Prostate gland (tissue), 2 donors: ENCODE measurements around the gene TEX44. TPM values are rescaled to one million over a fixed set of nuclear protein-coding genes. Genes with fewer than 3 reads are reported as not detected.
"Not testable (repeated sequence)": the region's sequence is repeated elsewhere in the genome, so short reads cannot be mapped to it uniquely, and the experiment has no call there.

Source experiments
- DNase-seq: peaks from one replicate; pipeline ENCODE4 v3.0.0-alpha.2; 2019; ENCODE audit warnings: low spot score
- H3K27ac ChIP-seq, 2 donors: fragments of 200-600 bp; sonication (generic); 2 replicates each; pipeline ENCODE4 v1.5.1; 2017 to 2019
- H3K27me3 ChIP-seq: fragments of 200-600 bp; sonication (generic); replicated peaks from 2 replicates; pipeline ENCODE4 v1.5.1; 2019; ENCODE audit not compliant: insufficient read depth
- H3K36me3 ChIP-seq, 2 donors: fragments of 200-600 bp; sonication (generic); 1 replicate in 1 of 2; 2 replicates in 1 of 2; pipeline versions ENCODE4 v1.5.1 to v1.8.1; 2017 to 2019
- H3K4me1 ChIP-seq: fragments of 200-600 bp; sonication (generic); replicated peaks from 2 replicates; pipeline ENCODE4 v1.5.1; 2019
- H3K4me3 ChIP-seq, 2 donors: fragments of 200-600 bp; sonication (generic); 2 replicates each; pipeline ENCODE4 v1.5.1; 2017 to 2019
- H3K9me3 ChIP-seq: fragments of 200-600 bp; sonication (generic); 2 replicates; pipeline ENCODE4 v1.5.1; 2017
- POLR2A ChIP-seq: fragments of 450-650 bp; IDR thresholded peaks from one replicate; pipeline ENCODE4 v1.6.1; 2016; ENCODE audit warnings: antibody characterized with exemption, mild to moderate bottlenecking
- POLR2AphosphoS5 ChIP-seq: sonication (generic); formaldehyde crosslinking; IDR thresholded peaks from one replicate; pipeline ENCODE4 v1.6.1; 2017; ENCODE audit warnings: antibody characterized with exemption
- WGBS: methylation state at CpG from one replicate; pipeline ENCODE4 v1.1.5; 2018; 5-methylcytosine and 5-hydroxymethylcytosine counted together
- intact Hi-C: fragments of 100-400 bp; cut with DNase I; formaldehyde crosslinking; loops from one replicate; pipeline ENCODE4 v1.14.2; 2022
- total RNA-seq, 2 donors: library from RNA; depleted of rRNA; stranded (reverse); fragments of >200 nt; gene quantifications; one replicate each; pipeline ENCODE4 v1.1.0, GENCODE V29; 2016
- TF ChIP-seq, protein P1 (sequence below), 4 experiments: fragments of 200-600 bp in 2 of 4; fragments of 450-650 bp in 2 of 4; sonication (generic) in 2 of 4; IDR thresholded peaks; 1 replicate in 3 of 4; 2 replicates in 1 of 4; pipeline ENCODE4 v1.5.1; 2016 to 2019; ENCODE audit warnings: antibody characterized with exemption in 4 of 4, mild to moderate bottlenecking in 2 of 4, moderate library complexity in 2 of 4

Gene TEX44
- total RNA-seq, 2 donors from 2014 or later, result 10.6 TPM; not detected in 1

DNA sequence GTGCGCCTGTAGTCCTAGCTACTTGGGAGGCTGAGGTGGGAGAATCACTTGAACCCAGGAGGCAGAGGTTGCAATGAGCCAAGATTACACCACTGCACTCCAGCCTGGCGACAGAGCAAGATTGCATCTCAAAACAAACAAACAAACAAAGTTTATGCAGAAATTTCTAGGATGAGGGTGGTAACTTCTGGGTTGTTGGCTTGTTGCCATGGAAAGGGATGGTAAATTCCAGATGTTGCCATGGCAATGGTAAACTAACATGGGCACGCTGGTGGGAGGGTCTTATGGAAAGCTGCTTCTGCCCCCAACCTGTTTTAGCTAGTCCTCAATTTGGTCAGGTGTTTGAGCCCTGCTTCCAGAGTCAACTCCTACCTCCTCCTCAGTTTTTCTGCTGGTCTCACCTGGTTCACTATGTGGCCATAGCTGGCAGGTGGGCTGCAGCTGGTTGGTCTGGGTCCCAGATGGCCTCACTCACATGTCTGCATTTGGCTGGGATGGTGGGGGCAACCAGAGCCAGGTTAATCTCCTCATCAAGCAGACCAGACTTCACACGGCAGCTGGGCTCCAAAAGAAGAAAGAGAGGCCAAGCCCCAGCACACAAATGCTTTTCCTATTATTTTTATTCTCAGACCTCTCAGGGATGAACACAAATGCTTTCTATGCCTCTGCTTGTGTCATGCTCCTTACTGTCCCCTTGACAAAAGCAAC, 26.6 kb upstream of the TEX44 start:
- Histone ChIP-seq H3K4me1 (no peaks in the 10 kb centered on the region), H3K27ac (no peak overlapping the region), H3K27me3 (no peaks in the 10 kb centered on the region), H3K36me3 (no peaks in the 10 kb centered on the region), H3K9me3 (no peaks in the 10 kb centered on the region), H3K4me3 (no peak overlapping the region)
- WGBS, result 63% methylated on average over 4 of the region's 4 CpGs
- intact Hi-C loops, result no loop called here
- TF ChIP-seq, protein P1, sequence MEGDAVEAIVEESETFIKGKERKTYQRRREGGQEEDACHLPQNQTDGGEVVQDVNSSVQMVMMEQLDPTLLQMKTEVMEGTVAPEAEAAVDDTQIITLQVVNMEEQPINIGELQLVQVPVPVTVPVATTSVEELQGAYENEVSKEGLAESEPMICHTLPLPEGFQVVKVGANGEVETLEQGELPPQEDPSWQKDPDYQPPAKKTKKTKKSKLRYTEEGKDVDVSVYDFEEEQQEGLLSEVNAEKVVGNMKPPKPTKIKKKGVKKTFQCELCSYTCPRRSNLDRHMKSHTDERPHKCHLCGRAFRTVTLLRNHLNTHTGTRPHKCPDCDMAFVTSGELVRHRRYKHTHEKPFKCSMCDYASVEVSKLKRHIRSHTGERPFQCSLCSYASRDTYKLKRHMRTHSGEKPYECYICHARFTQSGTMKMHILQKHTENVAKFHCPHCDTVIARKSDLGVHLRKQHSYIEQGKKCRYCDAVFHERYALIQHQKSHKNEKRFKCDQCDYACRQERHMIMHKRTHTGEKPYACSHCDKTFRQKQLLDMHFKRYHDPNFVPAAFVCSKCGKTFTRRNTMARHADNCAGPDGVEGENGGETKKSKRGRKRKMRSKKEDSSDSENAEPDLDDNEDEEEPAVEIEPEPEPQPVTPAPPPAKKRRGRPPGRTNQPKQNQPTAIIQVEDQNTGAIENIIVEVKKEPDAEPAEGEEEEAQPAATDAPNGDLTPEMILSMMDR (IDR thresholded peaks at IDR 0.05), result no peak
- no peak for TF ChIP-seq POLR2A
- no peak for TF ChIP-seq POLR2AphosphoS5
- no peak for DNase-seq

DNA sequence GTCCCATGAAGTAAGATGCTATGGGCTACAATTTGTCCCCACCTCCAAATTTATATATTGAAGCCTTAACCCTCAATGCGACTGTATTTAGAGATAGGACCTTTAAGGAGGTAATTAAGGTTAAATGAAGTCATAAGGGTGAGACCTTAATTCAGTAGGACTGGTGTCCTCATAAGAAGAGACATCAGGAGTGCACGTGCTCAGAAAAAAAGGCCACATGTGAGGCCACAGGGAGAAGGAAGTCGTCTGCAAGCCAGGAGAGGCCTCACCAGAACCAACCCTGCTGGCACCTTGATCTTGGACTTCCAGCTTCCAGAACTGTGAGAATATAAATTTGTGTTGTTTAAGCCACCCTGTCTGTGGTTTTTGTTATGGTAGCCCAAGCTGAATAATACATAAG, 25.5 kb upstream of the TEX44 start:
- 93% methylated on average over 3 of the region's 3 CpGs for WGBS
- Histone ChIP-seq H3K4me3 (no peak overlapping the region), H3K27ac (no peak overlapping the region), H3K9me3 (no peaks in the 10 kb centered on the region), H3K4me1 (no peaks in the 10 kb centered on the region), H3K36me3 (no peaks in the 10 kb centered on the region), H3K27me3 (no peaks in the 10 kb centered on the region)
- intact Hi-C loops, result no loop called here
- no peak for DNase-seq
- TF ChIP-seq POLR2AphosphoS5 (no peak), POLR2A (no peak)
- TF ChIP-seq, protein P1 (IDR thresholded peaks at IDR 0.05), result no peak

DNA sequence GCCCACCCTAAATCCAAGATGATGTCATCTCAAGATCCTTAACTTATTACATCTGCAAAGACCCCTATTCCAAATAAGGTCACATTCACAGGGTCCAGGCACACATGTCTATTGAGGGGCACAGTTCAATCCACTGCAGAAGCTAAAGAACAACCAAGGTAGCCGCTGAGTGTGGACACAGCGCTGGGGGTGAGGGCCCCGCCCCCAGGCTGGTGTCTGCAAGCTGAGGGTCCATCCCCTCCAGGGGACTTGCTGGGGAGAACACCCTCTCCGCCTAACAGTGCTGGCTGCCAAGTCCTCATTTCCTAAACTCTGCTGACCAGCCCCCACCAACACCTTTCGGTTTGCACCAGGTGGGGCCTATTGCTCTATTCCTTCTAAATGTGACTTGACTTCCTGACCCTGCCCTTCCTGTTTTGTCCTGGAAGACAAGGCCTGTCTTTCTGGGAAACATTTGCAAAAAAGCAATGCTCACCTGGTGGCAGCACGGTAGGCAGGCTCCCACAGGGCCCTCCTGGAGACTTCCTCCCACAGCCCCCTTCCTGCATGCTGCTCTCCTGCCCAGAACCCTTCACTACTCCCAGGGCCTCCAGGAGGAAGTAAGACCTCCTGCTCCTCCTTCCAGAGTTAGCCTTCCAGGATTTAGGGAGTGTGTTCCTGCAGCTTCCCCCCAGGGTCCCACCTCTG, 24.4 kb upstream of the TEX44 start:
- Histone ChIP-seq H3K36me3 (no peaks in the 10 kb centered on the region), H3K27me3 (no peaks in the 10 kb centered on the region), H3K4me3 (no peak overlapping the region), H3K9me3 (no peaks in the 10 kb centered on the region), H3K4me1 (no peaks in the 10 kb centered on the region), H3K27ac (no peak overlapping the region)
- 88% methylated on average over 6 of the region's 6 CpGs for WGBS
- TF ChIP-seq, protein P1 (IDR thresholded peaks at IDR 0.05), result no peak
- TF ChIP-seq POLR2AphosphoS5 (no peak), POLR2A (no peak)
- intact Hi-C loops, result no loop called here
- no peak for DNase-seq

DNA sequence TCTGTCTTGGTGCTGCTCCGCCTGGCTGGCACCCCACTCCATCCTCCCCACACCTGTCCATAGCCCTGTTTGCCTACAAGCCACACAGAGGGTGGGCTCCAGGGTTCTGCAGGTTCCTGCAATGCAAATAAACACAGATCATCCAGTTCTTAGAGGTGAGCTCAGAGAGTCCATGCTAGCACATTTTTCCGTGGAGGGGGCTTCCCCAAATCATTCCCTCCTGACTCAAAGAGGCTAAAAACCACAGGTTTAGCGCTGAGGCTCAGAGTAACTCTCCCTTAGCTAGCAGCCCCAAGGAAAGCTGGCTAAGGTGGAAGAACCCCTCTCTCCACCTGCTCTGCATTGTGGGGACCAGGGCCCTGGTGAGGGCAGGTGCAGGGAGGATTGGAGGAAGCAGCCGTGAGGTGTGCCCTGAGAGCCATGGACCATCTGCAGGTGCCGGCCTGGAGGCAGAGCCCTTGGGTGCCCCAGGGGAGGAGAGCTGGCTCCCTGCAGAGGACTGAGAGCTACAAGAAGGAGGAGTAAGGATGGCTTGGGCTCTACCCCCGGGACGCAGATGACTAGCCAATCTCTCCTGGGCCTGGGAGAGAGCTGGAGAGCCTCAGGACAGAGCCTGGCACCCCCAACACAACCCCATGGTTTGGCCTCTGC, 23.8 kb upstream of the TEX44 start:
- no peaks in the 10 kb centered on the region for H3K4me1 ChIP-seq
- WGBS, result 83% methylated on average over 7 of the region's 7 CpGs
- H3K9me3 ChIP-seq, result no peaks in the 10 kb centered on the region
- H3K27ac ChIP-seq, result no peak overlapping the region
- intact Hi-C loops, result no loop called here
- TF ChIP-seq POLR2A (no peak), POLR2AphosphoS5 (no peak)
- TF ChIP-seq, protein P1 (IDR thresholded peaks at IDR 0.05), result no peak
- no peak for DNase-seq
- H3K27me3 ChIP-seq, result no peaks in the 10 kb centered on the region
- H3K36me3 ChIP-seq, result no peaks in the 10 kb centered on the region
- H3K4me3 ChIP-seq, result no peak overlapping the region

DNA sequence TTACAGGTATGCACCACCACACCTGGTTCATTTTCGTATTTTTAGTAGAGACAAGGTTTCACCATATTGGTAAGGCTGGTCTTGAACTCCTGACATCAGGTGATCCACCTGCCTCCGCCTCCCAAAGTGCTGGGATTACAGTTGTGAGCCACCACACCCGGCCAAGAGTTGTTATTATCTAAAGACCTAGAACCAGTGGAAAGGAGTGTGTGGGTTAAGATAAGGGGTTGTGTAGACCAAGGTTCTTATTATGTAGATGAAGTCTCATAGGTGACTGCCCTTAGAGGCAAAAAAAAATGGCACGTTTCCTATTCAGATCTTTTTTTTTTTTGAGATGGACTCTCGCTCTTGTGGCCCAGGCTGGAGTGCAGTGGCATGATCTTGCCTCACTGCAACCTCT, 21.7 kb upstream of the TEX44 start:
- H3K27ac ChIP-seq, DNase-seq, H3K4me1 ChIP-seq, H3K9me3 ChIP-seq, H3K27me3 ChIP-seq, H3K4me3 ChIP-seq, intact Hi-C loops, H3K36me3 ChIP-seq: not testable (repeated sequence)
- 88% methylated on average over 5 of the region's 5 CpGs for WGBS
